GM23338 (cell line): ENCODE data around the gene FIGN. TPM values are rescaled to one million over a fixed set of nuclear protein-coding genes. Genes with fewer than 3 reads are reported as not detected.

Source experiments
- ATAC-seq: fragments of 200-7000 bp; cut with Tn5 transposase; 3 replicates; pipeline ENCODE4 v1.9.1; 2020
- DNase-seq: peaks from one replicate; pipeline ENCODE4 v3.0.0-alpha.2; 2015; ENCODE audit warnings: low spot score
- H2AFZ ChIP-seq: fragments of 200-600 bp; sonication (generic); 2 replicates; pipeline ENCODE4 v1.8.0; 2016; ENCODE audit warnings: antibody characterized with exemption, mild to moderate bottlenecking, moderate library complexity
- H3F3A ChIP-seq: fragments of 200-600 bp; sonication (generic); replicated peaks from 2 replicates; pipeline ENCODE4 v1.8.0; 2017; ENCODE audit warnings: antibody characterized with exemption, mixed run types, low read depth
- H3K27ac ChIP-seq: fragments of 200-600 bp; sonication (generic); 2 replicates; pipeline ENCODE4 v1.6.1; 2016; ENCODE audit warnings: low read depth
- H3K27me3 ChIP-seq: fragments of 200-600 bp; sonication (generic); 2 replicates; pipeline ENCODE4 v1.8.0; 2016; ENCODE audit warnings: mild to moderate bottlenecking, mixed run types, moderate library complexity; ENCODE audit not compliant: insufficient read depth
- H3K36me3 ChIP-seq: fragments of 200-600 bp; sonication (generic); 2 replicates; pipeline ENCODE4 v1.8.0; 2016; ENCODE audit warnings: mild to moderate bottlenecking; ENCODE audit not compliant: insufficient read depth
- H3K4me1 ChIP-seq: fragments of 200-600 bp; sonication (generic); 2 replicates; pipeline ENCODE4 v1.8.0; 2016; ENCODE audit warnings: mild to moderate bottlenecking, moderate library complexity; ENCODE audit not compliant: insufficient read depth
- H3K4me2 ChIP-seq: fragments of 200-600 bp; sonication (generic); 2 replicates; pipeline ENCODE4 v1.7.1; 2017; ENCODE audit warnings: mixed run types
- H3K4me3 ChIP-seq: fragments of 200-600 bp; sonication (generic); 2 replicates; pipeline ENCODE4 v1.6.1; 2016; ENCODE audit warnings: mixed run types
- H3K79me2 ChIP-seq: fragments of 200-600 bp; sonication (generic); replicated peaks from 2 replicates; pipeline ENCODE4 v1.8.0; 2017; ENCODE audit warnings: mild to moderate bottlenecking; ENCODE audit not compliant: insufficient read depth
- H3K9me2 ChIP-seq: fragments of 200-600 bp; sonication (generic); 2 replicates; pipeline ENCODE4 v1.8.0; 2017; ENCODE audit not compliant: insufficient read depth
- H4K20me1 ChIP-seq: fragments of 200-600 bp; sonication (generic); replicated peaks from 2 replicates; pipeline ENCODE4 v1.8.0; 2017; ENCODE audit warnings: mild to moderate bottlenecking; ENCODE audit not compliant: insufficient read depth
- H3K27ac Mint-ChIP-seq: 2 replicates; pipeline ENCODE4 v1.8.0; 2020; ENCODE audit warnings: inconsistent platforms, mild to moderate bottlenecking, moderate library complexity, mixed read lengths
- H3K27me3 Mint-ChIP-seq: 3 replicates; pipeline ENCODE4 v1.8.0; 2022; ENCODE audit warnings: low read depth, mild to moderate bottlenecking, moderate library complexity, mixed read lengths, inconsistent platforms; ENCODE audit not compliant: insufficient read depth, poor library complexity
- H3K36me3 Mint-ChIP-seq: 3 replicates; pipeline ENCODE4 v1.8.0; 2021; ENCODE audit warnings: low read depth, mild to moderate bottlenecking, inconsistent platforms, moderate library complexity, mixed read lengths
- H3K4me1 Mint-ChIP-seq: 3 replicates; pipeline ENCODE4 v1.8.0; 2020; ENCODE audit warnings: mild to moderate bottlenecking, inconsistent platforms, mixed read lengths
- H3K4me3 Mint-ChIP-seq: 3 replicates; pipeline ENCODE4 v1.8.0; 2021; ENCODE audit warnings: moderate library complexity, mild to moderate bottlenecking, inconsistent platforms, mixed read lengths
- H3K9me3 Mint-ChIP-seq: 3 replicates; pipeline ENCODE4 v1.8.0; 2020; ENCODE audit warnings: moderate library complexity, mild to moderate bottlenecking, inconsistent platforms, mixed read lengths
- CREB1 ChIP-seq: fragments of 250-450 bp; sonication (Bioruptor Pico); IDR thresholded peaks from 2 replicates; pipeline ENCODE4 v1.5.0; 2020; ENCODE audit warnings: low read depth, mild to moderate bottlenecking, moderate library complexity
- CTCF ChIP-seq, 2 experiments: fragments of 200-600 bp in 1 of 2; sonication (generic) in 1 of 2; conservative IDR thresholded peaks; 2 replicates each; pipeline versions ENCODE4 v1.5.1 to v1.6.1; 2016 to 2017; ENCODE audit warnings: antibody characterized with exemption in 2 of 2, low read depth in 2 of 2, mild to moderate bottlenecking in 2 of 2, moderate library complexity in 1 of 2
- ETS1 ChIP-seq: IDR thresholded peaks from 2 replicates; pipeline ENCODE4 v1.6.1; 2016; ENCODE audit warnings: antibody characterized with exemption
- EZH2 ChIP-seq: fragments of 200-600 bp; sonication (generic); IDR thresholded peaks from one replicate; pipeline ENCODE4 v1.8.0; 2017; ENCODE audit warnings: antibody characterized with exemption, mild to moderate bottlenecking, low read depth; ENCODE audit not compliant: unreplicated experiment
- EZH2phosphoT487 ChIP-seq: fragments of 200-600 bp; sonication (generic); IDR thresholded peaks from one replicate; pipeline ENCODE4 v1.8.1; 2018; ENCODE audit warnings: antibody characterized with exemption; ENCODE audit not compliant: unreplicated experiment
- JUNB ChIP-seq: IDR thresholded peaks from one replicate; pipeline ENCODE4 v1.6.1; 2016; ENCODE audit warnings: antibody characterized with exemption; ENCODE audit not compliant: unreplicated experiment
- NANOG ChIP-seq: IDR thresholded peaks from 2 replicates; pipeline ENCODE4 v1.6.1; 2016; ENCODE audit warnings: antibody characterized with exemption, borderline replicate concordance
- POLR2AphosphoS5 ChIP-seq: IDR thresholded peaks from 2 replicates; pipeline ENCODE4 v1.6.1; 2016; ENCODE audit warnings: antibody characterized with exemption, low read depth
- REST ChIP-seq: IDR thresholded peaks from one replicate; pipeline ENCODE4 v1.6.1; 2018; ENCODE audit warnings: antibody characterized with exemption; ENCODE audit not compliant: unreplicated experiment
- STAT1 ChIP-seq: IDR thresholded peaks from one replicate; pipeline ENCODE4 v1.6.1; 2016; ENCODE audit warnings: antibody characterized with exemption; ENCODE audit not compliant: unreplicated experiment
- ZNF114 ChIP-seq: fragments of 250-450 bp; sonication (Bioruptor Pico); IDR thresholded peaks from 2 replicates; pipeline ENCODE4 v1.5.0; 2020; ENCODE audit warnings: mild to moderate bottlenecking, moderate library complexity
- ZNF331 ChIP-seq: fragments of 250-450 bp; sonication (Bioruptor Pico); IDR thresholded peaks from 2 replicates; pipeline ENCODE4 v1.5.0; 2020; ENCODE audit warnings: low read depth, mild to moderate bottlenecking, moderate library complexity
- ZNF462 ChIP-seq: fragments of 250-450 bp; sonication (Bioruptor Pico); IDR thresholded peaks from 2 replicates; pipeline ENCODE4 v1.5.0; 2020; ENCODE audit warnings: mild to moderate bottlenecking, moderate library complexity
- polyA plus RNA-seq: library from polyadenylated mRNA; unstranded; fragments of >200 nt; fragmentation: Nextera tagmentation; extraction: Ambion mirVana; gene quantifications from 2 replicates; pipeline ENCODE4 v1.2.1, GENCODE V29; 2016
- total RNA-seq: library from RNA; depleted of rRNA; stranded (reverse); fragments of >200 nt; shearing (Covaris generic); gene quantifications from 2 replicates; pipeline ENCODE4 v1.2.3, GENCODE V29; 2014

FIGN gene
- total and polyA plus RNA-seq, 2 experiments from 2014 or later: 17.2 to 23.6 TPM

- no peak for DNase-seq
- Histone ChIP-seq H3K4me1 (no peaks in the 10 kb centered on the region), H3F3A (no peaks in the 10 kb centered on the region), H3K36me3 (no peaks in the 10 kb centered on the region), H3K4me3 (no peak overlapping the region), H3K4me2 (no peak overlapping the region), H3K27ac (no peak overlapping the region), H3K9me2 (0 out of 2 replicates have a peak, but pooled peaks cover 3% of the 10 kb centered on the region), H3K79me2 (no peaks in the 10 kb centered on the region), H3K27me3 (no peaks in the 10 kb centered on the region), H4K20me1 (no peaks in the 10 kb centered on the region), H2AFZ (no peak overlapping the region)
- H3K27ac Mint-ChIP-seq: no peak overlapping the region; the same call in 1 of the 2 replicates
- H3K36me3 Mint-ChIP-seq: no peaks in the 10 kb centered on the region
- no peak overlapping the region for H3K4me3 Mint-ChIP-seq
- no peaks in the 10 kb centered on the region for H3K4me1 Mint-ChIP-seq
- TF ChIP-seq STAT1: no peak
- no peak for TF ChIP-seq ZNF331 (CRISPR knock-in tag)
- no peak for TF ChIP-seq ETS1
- TF ChIP-seq POLR2AphosphoS5: no peak
- no peak for TF ChIP-seq EZH2
- no peak for TF ChIP-seq JUNB
- no peak for TF ChIP-seq REST
- TF ChIP-seq NANOG: no peak
- no peak for TF ChIP-seq ZNF462 (CRISPR knock-in tag)
- TF ChIP-seq CREB1: no peak
- TF ChIP-seq ZNF114: no peak
- TF ChIP-seq EZH2phosphoT487: no peak
- TF ChIP-seq CTCF (conservative IDR thresholded peaks at IDR 0.05; ENCODE audit: low read depth in 2 of 2): no peak
- H3K27me3 Mint-ChIP-seq: no peaks in the 10 kb centered on the region
- no peak for ATAC-seq
- H3K9me3 Mint-ChIP-seq: no peaks in the 10 kb centered on the region
Measured at GRCh38 chr2:163767097-163767496, 31.3 kb upstream of the FIGN start.
